ENCODE measurements around the gene SUOX.

SUOX gene

DNA sequence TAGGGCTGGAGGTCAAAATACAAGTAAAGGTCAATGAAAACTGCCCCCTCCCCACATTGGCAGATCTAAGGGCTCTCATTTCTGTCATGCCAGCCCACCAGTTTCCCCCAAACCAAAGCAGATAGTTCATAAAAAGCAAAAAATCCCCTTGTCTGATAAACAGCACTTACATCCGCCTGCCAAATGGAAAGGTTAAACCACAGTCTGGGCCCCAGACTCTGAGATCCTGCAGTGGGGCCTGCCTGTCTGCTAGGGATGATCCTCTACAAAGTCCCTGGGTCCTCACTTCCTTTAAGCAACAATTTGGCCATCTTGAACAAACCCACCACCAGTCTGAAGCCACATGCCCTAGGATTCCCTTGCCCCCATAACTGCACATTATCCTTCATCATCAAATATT lies 34.9 kb downstream of the SUOX start:
- ATAC-seq (ENCODE audit: insufficient read depth, low read depth), result no peak

DNA sequence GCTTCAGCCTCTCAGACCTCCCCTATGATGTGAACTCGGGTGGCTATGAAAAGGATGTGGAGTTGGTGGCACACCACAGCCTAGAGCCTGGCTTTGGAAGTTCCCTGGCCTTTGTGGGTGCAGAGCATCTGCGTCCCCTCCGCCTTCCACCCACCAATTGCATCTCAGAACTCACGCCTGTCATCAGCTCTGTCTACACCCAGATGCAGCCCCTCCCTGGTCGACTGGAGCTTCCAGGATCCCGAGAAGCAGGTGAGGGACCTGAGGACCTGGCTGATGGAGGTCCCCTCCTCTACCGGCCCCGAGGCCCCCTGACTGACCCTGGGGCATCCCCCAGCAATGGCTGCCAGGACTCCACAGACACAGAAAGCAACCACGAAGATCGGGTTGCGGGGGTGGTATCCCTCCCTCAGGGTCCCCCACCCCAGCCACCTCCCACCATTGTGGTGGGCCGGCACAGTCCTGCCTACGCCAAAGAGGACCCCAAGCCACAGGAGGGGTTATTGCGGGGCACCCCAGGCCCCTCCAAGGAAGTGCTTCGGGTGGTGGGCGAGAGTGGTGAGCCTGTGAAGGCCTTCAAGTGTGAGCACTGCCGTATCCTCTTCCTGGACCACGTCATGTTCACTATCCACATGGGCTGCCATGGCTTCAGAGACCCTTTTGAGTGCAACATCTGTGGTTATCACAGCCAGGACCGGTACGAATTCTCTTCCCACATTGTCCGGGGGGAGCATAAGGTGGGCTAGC lies 37.7 kb downstream of the SUOX start:
- DNase-seq (no peak), ATAC-seq (ENCODE audit: insufficient read depth, low read depth) (no peak)
- no peak overlapping the region for H2AFZ ChIP-seq (ENCODE audit: low read depth, low read length)
- TF ChIP-seq EZH2 (IDR thresholded peaks at IDR 0.05; ENCODE audit: borderline replicate concordance, low read depth, low read length, severe bottlenecking) (no peak), CTCF (IDR thresholded peaks at IDR 0.05; ENCODE audit: borderline replicate concordance, extremely low read depth, low read length, poor library complexity, severe bottlenecking) (no peak)
- H3K9me3 ChIP-seq (ENCODE audit: insufficient read depth, low read length, severe bottlenecking), result no peaks in the 10 kb centered on the region
- H3K79me2 ChIP-seq (ENCODE audit: insufficient read depth, low read length), result no peaks in the 10 kb centered on the region
- H3K9ac ChIP-seq (ENCODE audit: low read depth, low read length), result no peak overlapping the region
- H3K27ac ChIP-seq (ENCODE audit: low read length), result no peak overlapping the region
- no peak overlapping the region for H3K4me2 ChIP-seq (ENCODE audit: insufficient read depth, low read length)
- no peak overlapping the region for H3K4me3 ChIP-seq (ENCODE audit: low read depth in 1 of 2, low read length in 2 of 2)
- no peaks in the 10 kb centered on the region for H4K20me1 ChIP-seq (ENCODE audit: insufficient read depth, low read length)
- H3K36me3 ChIP-seq (ENCODE audit: insufficient read depth, low read length), result peaks cover 34% of the 10 kb centered on the region
- H3K27me3 ChIP-seq (ENCODE audit: insufficient read depth, low read length, poor library complexity), result no peaks in the 10 kb centered on the region
- H3K4me1 ChIP-seq (ENCODE audit: insufficient read depth, low read length), result no peaks in the 10 kb centered on the region

More for the DNA sequence above, 34.9 kb downstream of the SUOX start:
- DNase-seq, result no peak
- H3K4me3 ChIP-seq (ENCODE audit: low read depth in 1 of 2, low read length in 2 of 2), result no peak overlapping the region
- H3K36me3 ChIP-seq (ENCODE audit: insufficient read depth, low read length), result peaks cover 57% of the 10 kb centered on the region
- H3K4me1 ChIP-seq (ENCODE audit: insufficient read depth, low read length), result no peaks in the 10 kb centered on the region
- no peak overlapping the region for H3K4me2 ChIP-seq (ENCODE audit: insufficient read depth, low read length)
- no peaks in the 10 kb centered on the region for H3K27me3 ChIP-seq (ENCODE audit: insufficient read depth, low read length, poor library complexity)
- H2AFZ ChIP-seq (ENCODE audit: low read depth, low read length), result no peak overlapping the region
- H3K79me2 ChIP-seq (ENCODE audit: insufficient read depth, low read length), result no peaks in the 10 kb centered on the region
- no peak overlapping the region for H3K9ac ChIP-seq (ENCODE audit: low read depth, low read length)
- TF ChIP-seq CTCF (IDR thresholded peaks at IDR 0.05; ENCODE audit: borderline replicate concordance, extremely low read depth, low read length, poor library complexity, severe bottlenecking), result no peak
- TF ChIP-seq EZH2 (IDR thresholded peaks at IDR 0.05; ENCODE audit: borderline replicate concordance, low read depth, low read length, severe bottlenecking), result no peak
- H3K27ac ChIP-seq (ENCODE audit: low read length), result no peak overlapping the region
- H4K20me1 ChIP-seq (ENCODE audit: insufficient read depth, low read length), result no peaks in the 10 kb centered on the region
- no peaks in the 10 kb centered on the region for H3K9me3 ChIP-seq (ENCODE audit: insufficient read depth, low read length, severe bottlenecking)

DNA sequence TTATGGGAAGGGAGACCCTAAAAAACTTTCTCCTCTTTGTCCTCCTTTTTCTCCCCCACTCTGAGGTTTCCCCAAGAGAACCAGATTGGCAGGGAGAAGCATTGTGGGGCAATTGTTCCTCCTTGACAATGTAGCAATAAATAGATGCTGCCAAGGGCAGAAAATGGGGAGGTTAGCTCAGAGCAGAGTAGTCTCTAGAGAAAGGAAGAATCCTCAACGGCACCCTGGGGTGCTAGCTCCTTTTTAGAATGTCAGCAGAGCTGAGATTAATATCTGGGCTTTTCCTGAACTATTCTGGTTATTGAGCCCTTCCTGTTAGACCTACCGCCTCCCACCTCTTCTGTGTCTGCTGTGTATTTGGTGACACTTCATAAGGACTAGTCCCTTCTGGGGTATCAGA lies 40.1 kb downstream of the SUOX start:
- no peak for DNase-seq

More for the DNA sequence above, 40.1 kb downstream of the SUOX start:
- Histone ChIP-seq H3K27me3 (ENCODE audit: insufficient read depth, low read length, poor library complexity) (no peaks in the 10 kb centered on the region), H2AFZ (ENCODE audit: low read depth, low read length) (no peak overlapping the region), H3K4me3 (ENCODE audit: low read depth in 1 of 2, low read length in 2 of 2) (no peak overlapping the region), H3K79me2 (ENCODE audit: insufficient read depth, low read length) (peaks cover 11% of the 10 kb centered on the region), H3K4me1 (ENCODE audit: insufficient read depth, low read length) (peaks cover 13% of the 10 kb centered on the region), H4K20me1 (ENCODE audit: insufficient read depth, low read length) (no peaks in the 10 kb centered on the region), H3K9me3 (ENCODE audit: insufficient read depth, low read length, severe bottlenecking) (no peaks in the 10 kb centered on the region), H3K9ac (ENCODE audit: low read depth, low read length) (no peak overlapping the region), H3K27ac (ENCODE audit: low read length) (no peak overlapping the region), H3K36me3 (ENCODE audit: insufficient read depth, low read length) (peaks cover 26% of the 10 kb centered on the region), H3K4me2 (ENCODE audit: insufficient read depth, low read length) (no peak overlapping the region)
- TF ChIP-seq EZH2 (IDR thresholded peaks at IDR 0.05; ENCODE audit: borderline replicate concordance, low read depth, low read length, severe bottlenecking) (no peak), CTCF (IDR thresholded peaks at IDR 0.05; ENCODE audit: borderline replicate concordance, extremely low read depth, low read length, poor library complexity, severe bottlenecking) (no peak)
- ATAC-seq (ENCODE audit: insufficient read depth, low read depth), result no peak

Measured in DND-41 (cell line).